GM12873 (cell line): ENCODE results near the gene TEKTIP1.

ENCODE experiments used
- CTCF ChIP-seq: IDR thresholded peaks from 2 replicates; pipeline ENCODE4 v1.5.1; 2012; ENCODE audit warnings: low read depth, mild to moderate bottlenecking, moderate library complexity, low read length, control low read depth; ENCODE audit not compliant: insufficient read depth; ENCODE audit errors: missing control alignments

Gene TEKTIP1

DNA sequence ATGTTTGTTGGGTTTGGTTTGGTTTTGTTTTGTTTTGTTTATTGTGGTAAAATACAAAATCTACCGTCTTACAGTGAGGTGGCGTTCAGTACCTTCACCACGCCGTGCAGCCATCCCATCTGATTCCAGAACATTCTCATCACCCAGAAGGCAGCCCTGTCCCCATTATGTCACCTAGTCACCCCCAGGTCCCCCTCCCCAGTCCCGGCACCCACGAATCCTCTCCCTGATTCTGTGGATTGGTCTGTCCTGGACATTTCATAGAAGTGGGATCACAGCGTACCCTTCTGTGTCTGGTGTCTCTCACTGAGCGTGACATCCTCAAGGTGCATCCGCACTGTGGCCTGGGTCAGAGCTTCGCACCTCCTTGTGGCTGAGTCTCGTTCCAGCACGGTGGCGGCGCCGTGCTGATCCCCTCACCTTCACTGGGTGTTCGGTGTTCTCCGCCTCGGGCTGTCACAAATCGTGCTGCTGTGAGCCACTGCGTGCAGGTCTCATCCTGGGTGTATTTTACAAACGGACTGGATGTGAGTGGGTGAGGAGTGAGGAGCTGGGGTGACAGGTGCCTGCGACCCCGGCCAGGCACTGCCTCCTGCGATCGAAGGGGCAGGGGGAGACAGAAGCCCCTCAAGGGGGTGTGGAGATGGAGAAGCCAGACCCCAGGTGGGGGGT lies 580 bp upstream of the TEKTIP1 start:
- no peak for TF ChIP-seq CTCF

- TF ChIP-seq CTCF, result no peak
Measured at GRCh38 chr19:3539756-3540118, 763 bp downstream of the TEKTIP1 start.

DNA sequence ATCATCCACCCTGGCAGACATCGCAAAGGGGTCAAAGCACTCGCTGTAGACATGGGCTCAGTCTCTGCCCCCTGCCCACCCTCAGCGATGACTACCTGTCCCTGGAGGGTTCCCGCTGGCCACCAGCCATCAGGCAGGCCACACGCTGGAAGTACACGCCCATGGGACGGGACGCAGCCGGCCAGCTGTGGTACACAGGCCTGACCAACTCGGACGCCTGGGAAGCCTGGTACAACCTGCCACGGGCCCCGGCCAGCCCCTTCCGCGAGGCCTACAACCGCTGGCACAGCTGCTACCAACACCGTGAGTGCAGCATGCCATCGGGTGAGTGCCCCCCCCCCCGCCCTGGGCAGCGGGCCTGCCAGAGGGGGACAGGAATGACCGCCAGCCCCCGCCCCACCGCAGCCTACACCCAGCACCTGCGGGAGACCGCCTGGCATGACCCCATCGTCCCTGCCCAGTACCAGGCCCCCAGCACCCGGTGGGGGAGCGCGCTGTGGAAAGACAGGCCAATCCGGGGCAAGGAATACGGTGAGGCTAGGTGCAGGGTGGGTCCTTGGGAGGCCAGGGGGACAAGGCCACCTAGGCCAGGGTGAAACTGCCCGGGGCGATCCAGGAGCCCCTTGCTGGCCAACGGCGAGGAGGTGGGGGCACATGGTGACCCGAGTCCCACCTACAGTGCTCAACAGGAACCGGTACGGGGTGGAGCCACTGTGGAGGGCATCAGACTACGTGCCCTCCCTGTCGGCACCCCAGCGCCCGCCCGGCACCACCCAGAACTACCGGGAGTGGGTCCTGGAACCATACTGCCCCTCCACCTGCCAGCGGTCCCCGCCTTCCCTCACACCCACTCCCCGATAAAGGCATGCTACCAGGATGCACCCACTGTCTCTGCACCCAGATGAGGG lies 4.4 kb downstream of the TEKTIP1 start:
- no peak for TF ChIP-seq CTCF

- TF ChIP-seq CTCF, result no peak
Measured at GRCh38 chr19:3544058-3544376, 5.0 kb downstream of the TEKTIP1 start.

- peak; percentile 98 for TF ChIP-seq CTCF
Measured at GRCh38 chr19:3544742-3545668, 6.0 kb downstream of the TEKTIP1 start.

- TF ChIP-seq CTCF, result no peak
Measured at GRCh38 chr19:3545669-3546034, 6.7 kb downstream of the TEKTIP1 start.

- no peak for TF ChIP-seq CTCF
Measured at GRCh38 chr19:3546119-3546518, 7.1 kb downstream of the TEKTIP1 start.
